Femur (tissue), 1 donor: Measurements from ENCODE around the gene SOX3.

Experiments
- DNase-seq: peaks from one replicate; pipeline ENCODE4 v3.0.0-alpha.2; 2017

The SOX3 gene

GRCh38 chrX:140492066-140492994 lies 12.5 kb downstream of the SOX3 start:
- no peak for DNase-seq

GRCh38 chrX:140480765-140481164 lies 24.1 kb downstream of the SOX3 start:
- DNase-seq, result no peak

GRCh38 chrX:140477987-140478386 lies 26.9 kb downstream of the SOX3 start:
- no peak for DNase-seq

GRCh38 chrX:140475025-140475424 lies 29.8 kb downstream of the SOX3 start:
- DNase-seq, result no peak

GRCh38 chrX:140467211-140467610 lies 37.7 kb downstream of the SOX3 start:
- DNase-seq, result no peak
